HG03064 (cell line): ENCODE data around the gene PAFAH2.

ENCODE experiments used
- ATAC-seq: cut with Tn5 transposase; IDR thresholded peaks from one replicate; pipeline ENCODE4 v1.9.1; 2021; ENCODE audit warnings: low read depth; ENCODE audit not compliant: unreplicated experiment

The PAFAH2 gene

GRCh38 chr1:25997828-25998761 lies at the start of gene PAFAH2:
Gene PAFAH2, minus strand, starts transcription at chr1:25998063. Its CDS starts 7,247 bp downstream, at chr1:25990816.
- ATAC-seq, result peak; percentile 92

- ATAC-seq, result no peak
Measured at GRCh38 chr1:26047278-26047874, 49.5 kb upstream of the PAFAH2 start.

GRCh38 chr1:26046246-26047095 lies 48.6 kb upstream of the PAFAH2 start:
- ATAC-seq, result no peak

GRCh38 chr1:26045722-26046245 lies 47.9 kb upstream of the PAFAH2 start, which contains the start of gene SLC30A2:
Gene SLC30A2, minus strand, starts transcription at chr1:26046118. Its CDS starts 222 bp downstream, at chr1:26045896.
- no peak for ATAC-seq

GRCh38 chr1:26044971-26045721 lies 47.3 kb upstream of the PAFAH2 start:
- ATAC-seq, result no peak

GRCh38 chr1:26044414-26044813 lies 46.6 kb upstream of the PAFAH2 start:
- ATAC-seq, result no peak

GRCh38 chr1:26043765-26044164 lies 45.9 kb upstream of the PAFAH2 start:
- no peak for ATAC-seq

- ATAC-seq, result no peak
Measured at GRCh38 chr1:26041978-26042377, 44.1 kb upstream of the PAFAH2 start.

GRCh38 chr1:26041401-26041800 lies 43.5 kb upstream of the PAFAH2 start:
- no peak for ATAC-seq

- no peak for ATAC-seq
Measured at GRCh38 chr1:26038904-26039303, 41.0 kb upstream of the PAFAH2 start.

GRCh38 chr1:26038477-26038876 lies 40.6 kb upstream of the PAFAH2 start:
- no peak for ATAC-seq

GRCh38 chr1:26037904-26038303 lies 40.0 kb upstream of the PAFAH2 start:
- ATAC-seq, result no peak

GRCh38 chr1:26036756-26037281 lies 39.0 kb upstream of the PAFAH2 start:
- ATAC-seq, result no peak

GRCh38 chr1:26035959-26036755 lies 38.3 kb upstream of the PAFAH2 start:
- peak; percentile 68 for ATAC-seq

GRCh38 chr1:26035203-26035958 lies 37.5 kb upstream of the PAFAH2 start:
- ATAC-seq, result peak; percentile 71

GRCh38 chr1:26034504-26035202 lies 36.8 kb upstream of the PAFAH2 start:
- ATAC-seq, result no peak

- no peak for ATAC-seq
Measured at GRCh38 chr1:26032656-26033357, 34.9 kb upstream of the PAFAH2 start.
